PC-3 (cell line): ENCODE results near the gene C3orf70.

Experiments used
- CTCF ChIP-seq: fragments of 300-600 bp; sonication (generic); conservative IDR thresholded peaks from 2 replicates; pipeline ENCODE4 v1.5.1; 2017; ENCODE audit warnings: antibody characterized with exemption, low read depth, mild to moderate bottlenecking, low read length
- EZH2 ChIP-seq: fragments of 300-600 bp; sonication (generic); IDR thresholded peaks from one replicate; pipeline ENCODE4 v1.6.1; 2017; ENCODE audit warnings: antibody characterized with exemption, mild to moderate bottlenecking, low read length; ENCODE audit not compliant: unreplicated experiment

- peak; percentile 99 for TF ChIP-seq EZH2
- TF ChIP-seq CTCF, result no peak
These were observed at the start of gene C3orf70 for GRCh38 chr3:185152410-185153170.
